ENCODE measurements around the gene SUGP2.

Gene SUGP2

GRCh38 chr19:19075126-19075525 lies 41.8 kb upstream of the SUGP2 start:
- DNase-seq (ENCODE audit: low read depth): no peak
- no peak for TF ChIP-seq CTCF (IDR thresholded peaks at IDR 0.05; ENCODE audit: low read length, missing control alignments)
- H3K4me3 ChIP-seq (replicated peaks; ENCODE audit: low read depth, low read length): no peak overlapping the region

- TF ChIP-seq CTCF (IDR thresholded peaks at IDR 0.05; ENCODE audit: low read length, missing control alignments): no peak
- no peak for DNase-seq (ENCODE audit: low read depth)
These were observed 41.0 kb upstream of the SUGP2 start for GRCh38 chr19:19074196-19074882.

GRCh38 chr19:19071897-19072296 lies 38.6 kb upstream of the SUGP2 start:
- TF ChIP-seq CTCF (IDR thresholded peaks at IDR 0.05; ENCODE audit: low read length, missing control alignments): no peak
- H3K4me3 ChIP-seq (replicated peaks; ENCODE audit: low read depth, low read length): no peak overlapping the region
- no peak for DNase-seq (ENCODE audit: low read depth)

More at GRCh38 chr19:19074196-19074882, 41.0 kb upstream of the SUGP2 start:
- no peak overlapping the region for H3K4me3 ChIP-seq (replicated peaks; ENCODE audit: low read depth, low read length)

- no peak for DNase-seq (ENCODE audit: low read depth)
- H3K4me3 ChIP-seq (replicated peaks; ENCODE audit: low read depth, low read length): no peak overlapping the region
- no peak for TF ChIP-seq CTCF (IDR thresholded peaks at IDR 0.05; ENCODE audit: low read length, missing control alignments)
These were observed 35.6 kb upstream of the SUGP2 start for GRCh38 chr19:19068659-19069654.

GRCh38 chr19:19067276-19068072 lies 34.2 kb upstream of the SUGP2 start:
- no peak for TF ChIP-seq CTCF (IDR thresholded peaks at IDR 0.05; ENCODE audit: low read length, missing control alignments)
- peak; percentile 24 for DNase-seq (ENCODE audit: low read depth)
- no peak overlapping the region for H3K4me3 ChIP-seq (replicated peaks; ENCODE audit: low read depth, low read length)

- no peak for DNase-seq (ENCODE audit: low read depth)
- peak overlapping the region; percentile 76 for H3K4me3 ChIP-seq (replicated peaks; ENCODE audit: low read depth, low read length)
- TF ChIP-seq CTCF (IDR thresholded peaks at IDR 0.05; ENCODE audit: low read length, missing control alignments): no peak
These were observed 31.8 kb upstream of the SUGP2 start for GRCh38 chr19:19064811-19065745.
